22Rv1 (cell line): ENCODE data around the gene ERBB2.

ENCODE experiments used
- H3K27ac ChIP-seq: fragments of 450-650 bp; 2 replicates; pipeline ENCODE4 v1.5.1; 2017
- CTCF ChIP-seq: fragments of 450-650 bp; IDR thresholded peaks from 2 replicates; pipeline ENCODE4 v1.5.1; 2017; ENCODE audit warnings: mild to moderate bottlenecking
- ZFX ChIP-seq: fragments of 450-650 bp; IDR thresholded peaks from 2 replicates; pipeline ENCODE4 v1.6.1; 2017; ENCODE audit warnings: antibody characterized with exemption, borderline replicate concordance

Gene ERBB2

GRCh38 chr17:39769974-39770587, 70.2 kb downstream of the ERBB2 start:
- TF ChIP-seq CTCF (no peak), ZFX (no peak)
- peak overlapping the region; percentile 49 for H3K27ac ChIP-seq

GRCh38 chr17:39772415-39772814, 72.6 kb downstream of the ERBB2 start:
- TF ChIP-seq ZFX, result no peak
- no peak for TF ChIP-seq CTCF
- no peak overlapping the region for H3K27ac ChIP-seq

- no peak overlapping the region for H3K27ac ChIP-seq
- TF ChIP-seq CTCF (no peak), ZFX (no peak)
These were observed 73.4 kb downstream of the ERBB2 start for GRCh38 chr17:39772987-39773934.

GRCh38 chr17:39774047-39774446, 74.2 kb downstream of the ERBB2 start:
- H3K27ac ChIP-seq, result no peak overlapping the region
- no peak for TF ChIP-seq ZFX

- TF ChIP-seq CTCF (no peak), ZFX (no peak)
- no peak overlapping the region for H3K27ac ChIP-seq
These were observed 75.2 kb downstream of the ERBB2 start for GRCh38 chr17:39775031-39775430.

- no peak overlapping the region for H3K27ac ChIP-seq
- TF ChIP-seq CTCF (no peak), ZFX (no peak)
These were observed 76.4 kb downstream of the ERBB2 start for GRCh38 chr17:39776252-39776651.

- H3K27ac ChIP-seq, result no peak overlapping the region
- TF ChIP-seq CTCF, result no peak
- no peak for TF ChIP-seq ZFX
These were observed 77.9 kb downstream of the ERBB2 start for GRCh38 chr17:39777534-39778365.
